Tibial nerve (tissue), 3 donors: ENCODE data around the gene TM9SF3.

Experiments used
- CTCF ChIP-seq, 5 experiments: fragments of 200-600 bp in 3 of 5; fragments of 450-650 bp in 2 of 5; sonication (generic) in 3 of 5; IDR thresholded peaks; one replicate each; pipeline ENCODE4 v1.5.1; 2016 to 2019; ENCODE audit warnings: antibody characterized with exemption in 5 of 5, mild to moderate bottlenecking in 3 of 5, moderate library complexity in 2 of 5
- POLR2A ChIP-seq, 2 donors: fragments of 450-650 bp; IDR thresholded peaks; one replicate each; pipeline ENCODE4 v1.6.1; 2017; ENCODE audit warnings: antibody characterized with exemption in 2 of 2, mild to moderate bottlenecking in 2 of 2, moderate library complexity in 2 of 2

GRCh38 chr10:96538683-96539082 is 48.1 kb downstream of the TM9SF3 start:
- no peak for TF ChIP-seq CTCF (IDR thresholded peaks at IDR 0.05)
- TF ChIP-seq POLR2A (IDR thresholded peaks at IDR 0.05), result no peak
